Fibroblast of skin of right quadriceps (primary cell): ENCODE results near the gene COL5A3.
"Not testable (repeated sequence)": the region's sequence is repeated elsewhere in the genome, so short reads cannot be mapped to it uniquely, and the experiment has no call there.

ENCODE experiments used
- DNase-seq: peaks from one replicate; pipeline ENCODE4 v3.0.0-alpha.2; 2013

Gene COL5A3

DNA sequence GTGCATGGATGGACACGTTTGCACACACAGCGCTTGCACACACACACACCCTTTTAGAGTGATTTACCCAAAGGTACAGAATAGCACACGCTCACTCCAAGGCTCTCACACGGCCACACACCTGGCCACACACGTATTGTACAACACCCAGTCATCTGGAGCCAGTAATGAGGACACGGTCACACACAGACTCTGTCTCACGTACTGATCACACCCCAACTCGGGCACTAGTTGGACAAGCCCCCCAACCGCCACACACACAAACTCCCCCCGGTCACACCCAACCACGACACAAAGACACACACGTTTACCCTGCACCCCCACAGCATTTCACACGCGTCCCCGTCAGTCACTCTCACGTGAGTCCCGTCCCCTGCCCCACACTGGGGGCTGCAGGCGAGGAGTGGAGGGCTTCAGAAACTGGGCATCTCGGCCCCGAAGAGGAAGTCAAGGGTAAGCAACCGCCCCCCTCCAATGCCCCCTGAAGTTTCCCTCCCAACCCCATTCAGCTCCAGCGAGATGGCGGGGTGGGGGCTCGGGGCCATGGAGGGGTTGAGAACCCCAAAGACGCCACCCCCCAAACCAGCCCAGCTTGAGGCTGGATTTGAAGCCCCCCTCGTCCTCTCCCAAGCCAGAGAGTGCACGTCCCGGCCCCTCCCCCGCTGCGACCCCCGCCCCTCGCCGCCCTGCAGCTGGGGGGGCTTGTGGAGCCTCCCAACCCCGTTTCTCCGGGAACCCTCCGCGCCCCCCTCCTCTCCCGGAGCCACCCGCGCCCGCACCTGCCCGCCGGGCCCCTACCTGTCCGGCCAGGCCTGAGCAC lies 74.6 kb downstream of the COL5A3 start:
- DNase-seq, result no peak

DNA sequence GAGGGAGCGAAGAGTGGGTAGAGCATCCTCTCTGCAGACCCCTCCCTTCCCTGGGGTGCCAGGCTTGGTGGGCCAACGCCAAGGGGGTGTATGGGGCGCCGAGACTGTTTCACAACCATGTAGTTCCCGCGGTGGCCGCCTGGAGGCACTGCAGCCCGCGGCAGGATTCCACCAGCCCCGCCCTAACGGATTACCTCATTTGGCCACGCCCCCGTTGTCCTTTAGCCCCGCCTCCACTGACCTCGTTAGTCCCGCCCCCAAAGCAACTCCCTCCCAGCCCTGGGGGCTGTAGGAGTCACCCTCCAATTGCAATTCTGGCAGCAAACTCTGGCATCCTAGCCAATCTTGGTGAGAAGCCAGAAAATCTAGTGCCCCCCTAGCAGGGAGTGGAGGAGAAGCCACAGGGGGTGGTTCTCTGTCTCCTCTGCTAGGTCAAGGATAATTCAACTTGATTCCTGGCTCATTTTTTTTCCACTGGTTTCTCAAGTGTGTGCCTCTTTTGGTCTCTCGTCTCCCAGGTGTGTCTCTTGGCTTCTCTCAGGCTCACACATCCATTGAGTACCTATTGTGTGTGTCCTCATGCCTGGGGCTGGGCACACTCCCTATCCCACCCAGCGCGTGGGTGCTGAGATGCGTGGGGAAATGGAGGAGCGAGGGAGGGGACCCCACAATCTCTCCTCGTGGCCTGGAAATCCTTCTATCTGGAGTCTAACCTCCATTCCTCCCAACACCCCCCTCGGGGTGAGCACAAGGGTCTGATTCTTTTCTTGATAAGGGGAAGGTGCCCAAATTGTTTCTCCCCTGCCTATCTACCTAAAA lies 76.0 kb downstream of the COL5A3 start:
- DNase-seq, result peak; percentile 86

DNA sequence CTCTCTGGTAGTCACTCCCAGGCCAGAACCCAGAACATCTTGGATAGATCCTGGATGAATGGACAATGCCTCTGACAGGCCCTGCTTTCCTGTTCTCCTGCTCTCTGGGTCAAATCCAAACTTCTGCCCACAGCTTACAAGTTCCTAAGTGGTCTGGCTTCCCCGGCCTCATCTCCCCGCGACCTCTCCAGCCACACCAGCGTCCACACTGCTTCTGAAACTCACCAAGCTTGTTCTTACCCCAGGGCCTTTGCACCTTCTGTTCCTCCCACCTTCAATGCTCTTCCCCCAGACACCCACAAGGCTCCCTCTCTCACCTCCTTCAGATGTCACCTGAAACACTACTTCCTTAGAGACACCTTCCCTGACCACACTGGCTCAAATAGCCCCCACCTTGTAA lies 77.5 kb downstream of the COL5A3 start:
- DNase-seq, result no peak

DNA sequence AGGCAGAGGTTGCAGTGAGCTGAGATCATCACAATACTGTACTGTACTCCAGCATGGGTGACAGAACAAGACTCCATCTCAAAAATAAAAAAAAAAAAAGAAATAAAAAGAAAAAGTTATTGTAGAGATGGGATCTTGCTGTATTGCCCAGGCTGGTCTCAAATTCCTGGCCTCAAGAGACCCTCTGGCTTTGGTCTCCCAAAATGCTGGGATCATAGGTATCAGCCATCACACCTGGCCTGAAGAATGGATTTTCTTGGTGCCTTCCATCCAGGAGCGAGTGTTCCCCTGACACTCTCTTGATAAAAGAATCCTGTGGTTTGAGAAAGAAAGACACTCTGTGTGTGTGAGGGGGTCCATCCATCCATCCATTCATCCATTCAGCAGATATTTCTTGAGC lies 78.7 kb downstream of the COL5A3 start:
- DNase-seq, result no peak

DNA sequence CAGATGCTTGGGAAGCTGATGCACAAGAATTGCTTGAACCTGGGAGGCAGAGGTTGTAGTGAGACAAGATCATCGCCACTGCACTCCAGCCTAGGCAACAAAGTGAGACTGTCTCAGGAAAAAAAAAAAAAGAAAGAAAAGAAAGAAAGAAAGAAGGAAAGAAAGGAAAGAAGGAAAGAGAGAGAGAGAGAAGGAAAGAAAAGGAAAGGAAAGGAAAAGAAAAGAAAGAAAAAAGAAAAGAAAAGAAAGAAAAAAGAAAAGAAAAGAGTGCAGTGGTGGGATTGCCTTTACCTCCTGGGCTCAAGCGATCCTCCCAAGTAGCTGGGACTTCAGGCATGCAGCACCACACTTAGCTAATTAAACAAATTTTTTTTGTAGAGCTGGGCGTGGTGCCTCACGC lies 86.9 kb downstream of the COL5A3 start:
- DNase-seq, result no peak

DNA sequence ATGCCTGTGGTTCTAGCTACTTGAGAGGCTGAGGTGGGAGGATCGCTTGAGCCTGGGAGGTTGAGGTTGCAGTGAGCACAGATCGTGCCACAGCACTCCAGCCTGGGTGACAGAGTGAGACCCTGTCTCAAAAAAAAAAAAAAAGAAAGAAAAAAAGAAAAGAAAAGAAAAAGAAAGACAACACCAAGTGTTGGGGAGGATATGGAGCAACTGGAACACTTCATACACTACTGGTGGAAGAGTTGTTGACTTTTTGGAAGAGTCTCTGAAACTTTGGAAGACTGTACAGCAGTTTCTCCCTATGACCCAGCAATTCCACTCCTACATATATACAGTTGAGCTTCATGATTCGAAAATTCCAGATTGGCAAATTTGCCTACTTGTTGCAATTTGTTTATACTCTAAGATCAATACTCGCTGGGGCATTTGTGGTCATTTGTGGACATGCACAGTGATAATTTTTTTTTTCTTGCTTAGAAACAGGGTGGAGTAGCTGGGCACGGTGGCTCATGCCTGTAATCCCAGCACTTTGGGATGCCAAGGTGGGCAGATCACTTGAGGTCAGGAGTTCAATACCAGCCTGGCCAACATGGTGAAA lies 87.4 kb downstream of the COL5A3 start:
- not testable (repeated sequence) for DNase-seq

DNA sequence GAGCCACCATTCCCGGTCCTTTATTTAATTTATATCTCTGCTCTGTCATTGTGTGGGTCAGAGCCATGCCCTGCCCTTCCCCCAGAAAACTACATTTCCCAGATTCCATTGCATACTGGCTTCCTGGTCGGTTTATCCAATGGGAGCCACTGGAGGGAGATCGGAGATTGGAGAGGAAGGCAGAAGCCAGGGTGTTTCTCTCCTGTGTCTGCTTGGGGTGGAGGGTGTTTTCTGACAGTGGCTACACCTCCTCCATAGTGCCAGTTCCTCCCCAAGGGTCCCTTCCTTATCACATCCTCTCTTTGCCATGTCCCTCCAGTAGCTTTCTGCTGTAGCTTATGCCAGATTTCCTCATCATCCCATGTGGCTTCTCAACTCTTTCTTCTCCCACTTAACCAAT lies 93.0 kb downstream of the COL5A3 start:
- peak; percentile 59 for DNase-seq

DNA sequence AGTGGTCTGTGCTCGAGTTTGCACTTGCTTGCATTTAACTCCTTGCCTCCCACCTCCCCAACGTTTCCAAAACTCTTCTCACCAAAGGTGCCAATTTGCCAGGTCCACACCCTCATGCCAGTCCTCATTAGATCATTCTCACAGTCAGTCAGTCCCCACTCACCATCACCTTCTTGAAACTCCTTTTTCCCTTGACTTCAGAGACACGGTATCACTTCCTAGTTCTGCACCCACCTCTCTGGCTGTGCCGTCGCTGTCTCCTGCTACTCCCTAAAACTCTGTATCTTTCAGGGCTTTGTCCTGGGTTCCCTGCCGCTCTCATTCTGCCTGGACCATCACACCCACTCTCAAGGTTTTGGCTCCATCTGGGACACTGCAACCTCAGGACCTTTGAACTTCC lies 93.6 kb downstream of the COL5A3 start:
- no peak for DNase-seq

DNA sequence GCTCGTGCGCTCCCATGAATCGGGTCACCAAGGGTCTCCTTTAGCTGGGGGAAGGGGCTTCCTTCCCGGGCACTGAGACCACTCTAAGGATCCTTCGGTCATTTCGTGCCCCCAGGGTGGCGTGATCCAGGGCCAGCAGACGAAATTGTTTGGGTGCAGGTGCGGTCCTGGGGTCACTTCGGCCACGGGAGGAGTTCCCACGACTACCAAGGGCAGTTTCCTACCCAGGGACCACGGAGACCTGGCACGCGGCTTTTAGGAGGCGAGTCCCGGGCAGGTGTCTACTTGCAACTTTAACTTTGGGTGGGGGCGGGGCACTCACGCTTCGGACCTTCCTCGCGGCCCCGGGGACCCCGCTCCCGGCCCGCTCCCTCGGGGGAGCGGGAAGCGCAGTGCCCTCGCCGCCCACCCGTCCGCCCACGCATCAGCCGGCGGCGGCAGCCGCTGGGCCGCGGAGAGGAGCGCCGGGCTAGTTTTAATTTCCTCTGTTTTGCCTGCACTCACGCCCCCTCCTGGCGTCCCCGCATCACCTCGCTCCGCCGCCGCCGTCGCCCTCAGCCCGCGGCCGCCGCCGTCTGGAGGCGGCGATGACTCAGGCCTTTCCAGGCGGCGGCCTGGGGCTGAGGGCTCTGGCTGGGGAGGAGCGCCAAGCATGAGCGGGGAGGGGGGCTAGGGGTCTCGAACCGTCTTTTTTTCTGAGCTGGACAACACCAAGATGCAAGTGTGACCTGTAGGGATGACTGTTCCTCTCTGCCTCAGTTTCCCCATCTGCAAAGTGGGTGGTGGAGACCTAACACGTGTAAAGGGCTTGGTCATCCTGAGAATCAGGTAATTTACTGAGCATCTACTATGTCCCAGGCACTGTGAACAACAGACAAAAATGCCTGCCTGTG lies 95.7 kb downstream of the COL5A3 start:
- peak; percentile 86 for DNase-seq

DNA sequence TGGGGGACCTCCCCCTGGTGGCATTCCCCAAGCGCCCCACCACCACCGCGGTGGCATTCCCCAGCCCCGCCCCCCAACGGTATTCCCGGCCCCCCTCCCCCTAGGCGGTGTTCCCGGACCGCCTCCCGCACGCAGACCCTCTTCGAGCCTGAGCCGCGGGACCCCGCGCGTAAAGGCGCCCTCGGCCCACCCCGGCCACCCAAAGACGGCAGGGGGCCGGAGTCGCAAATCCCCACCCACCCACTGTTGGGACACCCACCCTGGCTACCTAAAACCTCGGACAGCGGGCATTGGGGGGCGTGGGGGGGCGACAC lies 96.3 kb downstream of the COL5A3 start:
- DNase-seq, result no peak

DNA sequence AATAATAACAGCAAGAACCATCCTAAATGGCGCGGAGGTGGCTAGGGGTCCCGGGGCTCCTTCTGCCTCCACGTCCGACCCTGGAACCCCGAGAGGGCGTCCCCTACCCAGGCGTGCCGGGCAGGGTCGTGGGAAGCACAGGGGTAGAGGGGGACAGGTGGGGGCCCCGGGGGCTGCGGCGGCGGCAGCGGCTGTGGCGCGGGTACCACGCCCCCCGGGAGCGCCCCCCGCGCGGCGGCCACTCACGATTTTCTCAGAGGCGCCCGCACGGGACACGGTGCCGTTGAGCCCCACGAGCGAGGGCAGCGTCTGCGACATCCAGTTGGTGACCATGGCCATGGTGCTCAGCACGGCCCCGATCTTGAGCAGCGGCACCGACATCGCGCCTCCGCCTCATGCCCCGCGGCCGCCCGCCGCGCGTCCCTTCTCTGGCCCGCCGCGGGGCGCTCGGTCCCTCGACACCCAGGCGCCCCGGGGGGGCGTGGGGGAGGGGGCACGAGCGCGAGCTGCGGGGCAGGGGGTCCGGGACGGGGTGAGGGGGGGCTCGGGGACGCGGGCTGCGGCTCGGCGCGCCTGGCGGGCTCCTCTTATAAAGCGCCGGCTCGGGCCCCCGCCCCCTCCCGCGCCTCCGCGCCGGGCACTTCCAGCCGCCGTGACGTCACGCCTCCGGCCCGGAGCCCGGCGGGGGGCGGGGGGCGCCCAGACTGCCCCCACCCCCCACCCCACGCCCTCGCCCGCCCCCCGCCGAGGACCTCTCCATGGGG lies 96.9 kb downstream of the COL5A3 start:
- no peak for DNase-seq

DNA sequence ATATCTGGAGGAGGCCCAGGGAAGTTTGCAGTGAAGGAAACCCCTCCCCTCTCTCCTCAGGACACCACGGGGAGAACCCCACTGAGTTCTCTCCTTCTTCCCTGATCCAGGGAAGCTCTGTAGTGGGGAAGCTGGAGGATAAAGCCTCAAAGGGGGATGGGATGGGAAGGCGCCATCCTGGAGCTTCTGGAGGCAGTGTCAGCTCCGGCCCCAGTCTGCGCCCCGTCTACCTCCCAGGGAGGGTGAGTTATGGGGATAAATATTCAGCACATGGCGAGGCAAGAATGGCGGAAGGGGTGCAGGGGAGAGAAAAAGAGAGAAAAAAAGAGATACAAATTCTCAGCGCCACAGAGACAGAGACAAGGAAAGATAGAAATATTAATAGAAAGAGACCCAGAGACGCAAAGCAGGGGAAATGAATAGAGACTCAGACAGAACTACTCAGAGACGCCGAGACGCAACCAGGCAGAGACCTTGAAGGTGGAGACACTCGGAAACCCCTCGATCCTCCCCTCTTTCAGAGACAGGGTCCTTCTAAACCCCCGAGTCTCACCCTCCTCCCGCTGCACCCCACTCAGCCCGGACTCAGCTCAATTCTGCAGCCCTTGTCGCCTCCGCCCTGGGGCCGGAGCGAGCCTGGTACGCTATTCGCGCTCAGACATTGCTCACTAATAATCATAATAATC lies 97.6 kb downstream of the COL5A3 start:
- DNase-seq, result no peak

DNA sequence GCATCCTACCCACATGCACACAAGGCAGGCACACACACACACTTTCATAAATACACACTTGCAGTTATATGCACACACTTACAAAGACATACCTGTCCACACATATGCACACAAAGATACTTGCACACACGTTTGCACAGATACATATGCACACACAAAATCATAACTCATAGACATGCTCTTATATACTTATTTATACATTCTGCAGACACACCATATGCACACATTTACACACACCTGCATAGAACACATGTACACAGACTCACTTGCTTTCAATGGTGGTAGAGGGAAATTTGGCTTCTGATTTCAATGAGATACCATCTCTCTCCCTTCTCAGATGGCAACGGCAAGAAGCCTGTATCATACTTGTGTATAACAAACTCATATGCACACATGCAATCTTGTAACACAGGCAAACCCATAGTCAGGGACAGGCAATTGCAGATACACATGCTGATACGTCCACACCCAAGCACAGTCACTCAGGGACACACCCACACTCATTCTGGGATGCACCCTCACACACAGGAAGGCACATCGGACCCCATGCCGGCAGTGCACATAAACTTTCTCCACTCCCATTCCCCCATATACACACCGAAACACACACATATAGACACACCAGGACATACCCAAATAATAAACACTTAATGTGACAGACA lies 98.6 kb downstream of the COL5A3 start:
- no peak for DNase-seq

DNA sequence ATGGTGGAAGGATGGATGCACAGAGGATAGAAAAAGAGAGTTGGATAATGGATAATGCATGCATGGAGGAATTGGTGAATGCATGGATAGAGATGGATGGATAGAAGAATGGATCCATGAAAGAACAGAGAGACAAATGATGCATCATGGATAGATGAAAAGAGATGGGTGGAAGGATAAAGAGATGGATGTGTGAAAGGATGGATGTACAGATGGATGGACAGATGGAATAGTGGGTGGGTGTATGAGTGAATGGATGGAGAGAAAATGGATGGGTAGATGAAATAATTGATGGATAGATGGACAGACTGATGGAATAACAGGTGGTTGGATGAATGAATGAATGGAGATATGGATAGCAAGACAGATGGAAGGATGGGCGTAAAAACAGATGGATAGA lies 99.7 kb downstream of the COL5A3 start:
- DNase-seq, result no peak
